Type B pancreatic cell (in vitro differentiated cells): ENCODE measurements around the gene RCAN1. TPM values are rescaled to one million over a fixed set of nuclear protein-coding genes. Genes with fewer than 3 reads are reported as not detected.

Source experiments
- DNase-seq: peaks from one replicate; pipeline ENCODE4 v3.0.0; 2021; ENCODE audit warnings: mixed read lengths; ENCODE audit not compliant: unreplicated experiment; ENCODE audit errors: extremely low spot score
- H3K27ac Mint-ChIP-seq: 2 replicates; pipeline ENCODE4 v1.8.0; 2021; ENCODE audit warnings: mild to moderate bottlenecking, mixed read lengths
- H3K27me3 Mint-ChIP-seq: 2 replicates; pipeline ENCODE4 v1.8.0; 2021; ENCODE audit warnings: mixed read lengths
- H3K36me3 Mint-ChIP-seq: 2 replicates; pipeline ENCODE4 v1.8.0; 2021; ENCODE audit warnings: mixed read lengths
- H3K4me1 Mint-ChIP-seq: one replicate; pipeline ENCODE4 v1.8.0; 2021; ENCODE audit warnings: mixed read lengths; ENCODE audit not compliant: unreplicated experiment
- H3K4me3 Mint-ChIP-seq: 2 replicates; pipeline ENCODE4 v1.8.0; 2021; ENCODE audit warnings: mild to moderate bottlenecking, mixed read lengths
- H3K9me3 Mint-ChIP-seq: 2 replicates; pipeline ENCODE4 v1.8.0; 2021; ENCODE audit warnings: mixed read lengths
- total RNA-seq: library from RNA; stranded (reverse); gene quantifications from 2 replicates; pipeline ENCODE4 v1.2.1, GENCODE V29; 2021; ENCODE audit warnings: low replicate concordance
- TF ChIP-seq, protein P1 (sequence below): fragments of 200-600 bp; sonication (generic); conservative IDR thresholded peaks from 2 replicates; pipeline ENCODE4 v1.5.0; 2021; ENCODE audit warnings: antibody characterized with exemption, mild to moderate bottlenecking

Gene RCAN1
- total RNA-seq, 1 donor from 2014 or later, result 16.5 TPM

DNA sequence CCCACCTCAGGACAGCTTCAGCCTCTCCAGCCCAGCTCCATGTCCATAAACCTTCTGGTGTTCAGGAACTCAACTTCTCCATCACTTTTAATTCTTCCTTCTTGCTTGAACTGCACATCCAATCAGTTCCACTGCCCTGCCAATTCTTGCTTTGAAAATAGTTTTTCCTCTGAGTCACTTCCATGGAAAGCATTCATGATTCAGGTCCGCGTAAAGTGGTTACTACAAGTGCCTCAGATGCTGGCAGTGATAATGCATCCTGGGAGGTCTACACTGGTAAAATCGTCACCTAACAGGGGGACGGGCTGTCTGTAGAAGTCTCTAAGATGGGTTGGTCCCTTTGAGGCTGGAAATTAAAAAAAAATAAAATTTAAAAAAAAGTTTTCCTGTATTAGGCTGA is 25.9 kb upstream of the RCAN1 start:
- Mint-ChIP-seq H3K4me3 (no peak overlapping the region), H3K4me1 (peaks cover 3% of the 10 kb centered on the region), H3K36me3 (no peaks in the 10 kb centered on the region), H3K9me3 (peaks cover 7% of the 10 kb centered on the region), H3K27ac (no peak overlapping the region), H3K27me3 (peaks cover 9% of the 10 kb centered on the region)
- DNase-seq, result no peak
- TF ChIP-seq, protein P1, sequence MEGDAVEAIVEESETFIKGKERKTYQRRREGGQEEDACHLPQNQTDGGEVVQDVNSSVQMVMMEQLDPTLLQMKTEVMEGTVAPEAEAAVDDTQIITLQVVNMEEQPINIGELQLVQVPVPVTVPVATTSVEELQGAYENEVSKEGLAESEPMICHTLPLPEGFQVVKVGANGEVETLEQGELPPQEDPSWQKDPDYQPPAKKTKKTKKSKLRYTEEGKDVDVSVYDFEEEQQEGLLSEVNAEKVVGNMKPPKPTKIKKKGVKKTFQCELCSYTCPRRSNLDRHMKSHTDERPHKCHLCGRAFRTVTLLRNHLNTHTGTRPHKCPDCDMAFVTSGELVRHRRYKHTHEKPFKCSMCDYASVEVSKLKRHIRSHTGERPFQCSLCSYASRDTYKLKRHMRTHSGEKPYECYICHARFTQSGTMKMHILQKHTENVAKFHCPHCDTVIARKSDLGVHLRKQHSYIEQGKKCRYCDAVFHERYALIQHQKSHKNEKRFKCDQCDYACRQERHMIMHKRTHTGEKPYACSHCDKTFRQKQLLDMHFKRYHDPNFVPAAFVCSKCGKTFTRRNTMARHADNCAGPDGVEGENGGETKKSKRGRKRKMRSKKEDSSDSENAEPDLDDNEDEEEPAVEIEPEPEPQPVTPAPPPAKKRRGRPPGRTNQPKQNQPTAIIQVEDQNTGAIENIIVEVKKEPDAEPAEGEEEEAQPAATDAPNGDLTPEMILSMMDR, result no peak

DNA sequence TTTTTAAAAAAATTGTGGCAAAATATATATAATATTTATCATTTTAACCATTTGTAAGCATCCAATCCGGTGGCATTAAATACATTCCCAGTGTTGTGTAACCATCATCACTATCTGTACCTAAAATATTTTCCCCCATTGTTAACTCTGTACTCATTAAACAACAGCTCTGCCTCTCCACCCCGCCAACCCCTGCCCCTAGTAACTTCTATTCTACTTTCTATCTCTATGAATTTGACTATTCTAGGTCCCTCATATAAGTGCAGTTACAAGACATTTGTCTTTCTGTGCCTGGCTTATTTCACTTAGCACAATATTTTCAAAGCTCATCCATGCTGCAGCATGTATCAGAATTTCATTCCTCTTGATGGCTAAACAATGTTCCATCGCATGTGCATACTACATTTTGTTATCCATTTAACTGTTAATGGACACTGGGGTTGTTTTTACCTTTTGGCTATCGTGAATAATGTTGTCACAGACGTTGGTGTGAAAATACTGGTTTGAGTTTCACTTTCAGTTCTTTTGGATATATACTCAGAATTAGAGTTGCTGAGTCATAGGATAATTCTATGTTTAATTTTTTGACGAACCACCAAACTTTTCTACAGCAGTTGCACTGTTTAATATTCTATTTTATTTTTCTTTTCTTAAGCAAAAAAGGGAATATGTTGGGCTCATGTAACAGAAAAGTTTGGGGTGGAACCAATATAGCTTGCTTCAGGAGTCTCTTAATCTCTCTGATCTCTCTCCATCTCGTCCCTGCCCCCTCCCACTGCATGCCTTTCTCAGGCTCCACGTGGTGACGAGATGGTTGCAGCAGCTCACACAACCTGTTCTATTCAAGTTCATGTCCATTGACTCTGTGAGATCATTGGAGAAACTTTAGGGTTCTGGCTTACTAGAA is 25.2 kb upstream of the RCAN1 start:
- Mint-ChIP-seq H3K36me3 (no peaks in the 10 kb centered on the region), H3K4me3 (no peak overlapping the region), H3K9me3 (peaks cover 7% of the 10 kb centered on the region), H3K27ac (no peak overlapping the region), H3K4me1 (peaks cover 2% of the 10 kb centered on the region), H3K27me3 (peaks cover 9% of the 10 kb centered on the region)
- no peak for DNase-seq
- TF ChIP-seq, protein P1, result no peak

GRCh38 chr21:34639250-34639649 is 24.3 kb upstream of the RCAN1 start:
- no peak for DNase-seq
- Mint-ChIP-seq H3K9me3 (peaks cover 7% of the 10 kb centered on the region), H3K27ac (no peak overlapping the region), H3K4me1 (no peaks in the 10 kb centered on the region), H3K27me3 (peaks cover 13% of the 10 kb centered on the region), H3K36me3 (no peaks in the 10 kb centered on the region), H3K4me3 (no peak overlapping the region)
- TF ChIP-seq, protein P1, result no peak

- TF ChIP-seq, protein P1, result no peak
Measured at GRCh38 chr21:34636961-34637360, 22.0 kb upstream of the RCAN1 start.

DNA sequence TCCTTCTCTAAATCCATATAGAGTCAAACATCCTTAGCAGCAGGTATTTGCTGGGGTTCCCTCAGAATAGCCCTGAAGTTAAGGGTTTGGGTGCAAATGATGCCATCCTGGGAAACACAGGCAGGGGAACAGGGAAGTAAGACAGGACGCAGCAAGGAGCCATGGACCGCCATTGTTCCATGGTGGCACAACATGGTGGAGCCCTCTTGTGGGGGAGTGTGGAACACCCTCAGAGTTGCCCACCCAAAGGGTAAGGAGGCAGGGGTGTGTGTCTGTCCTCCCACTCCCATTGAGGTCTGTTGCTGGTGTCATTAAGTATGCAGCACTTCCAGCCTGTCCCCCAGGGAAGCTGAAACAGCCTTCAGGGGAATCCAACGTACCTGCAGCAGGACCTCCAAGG is 20.4 kb upstream of the RCAN1 start:
- no peaks in the 10 kb centered on the region for H3K36me3 Mint-ChIP-seq
- no peaks in the 10 kb centered on the region for H3K4me1 Mint-ChIP-seq
- no peak for DNase-seq
- peaks cover 4% of the 10 kb centered on the region for H3K9me3 Mint-ChIP-seq
- TF ChIP-seq, protein P1, result peak; percentile 52
- peaks cover 27% of the 10 kb centered on the region for H3K27me3 Mint-ChIP-seq
- H3K27ac Mint-ChIP-seq, result no peak overlapping the region
- H3K4me3 Mint-ChIP-seq, result no peak overlapping the region

More at GRCh38 chr21:34636961-34637360, 22.0 kb upstream of the RCAN1 start:
- Mint-ChIP-seq H3K27ac (no peak overlapping the region), H3K9me3 (peaks cover 4% of the 10 kb centered on the region), H3K36me3 (no peaks in the 10 kb centered on the region), H3K4me3 (no peak overlapping the region), H3K27me3 (peaks cover 27% of the 10 kb centered on the region), H3K4me1 (no peaks in the 10 kb centered on the region)
- DNase-seq, result no peak
